Measurements from ENCODE around the gene USP6NL. TPM values are rescaled to one million over a fixed set of nuclear protein-coding genes. Genes with fewer than 3 reads are reported as not detected.

USP6NL gene
- polyA plus RNA-seq, 1 of the 3 experiments (the other 2 are of a cell fraction) = 8.9 TPM

DNA sequence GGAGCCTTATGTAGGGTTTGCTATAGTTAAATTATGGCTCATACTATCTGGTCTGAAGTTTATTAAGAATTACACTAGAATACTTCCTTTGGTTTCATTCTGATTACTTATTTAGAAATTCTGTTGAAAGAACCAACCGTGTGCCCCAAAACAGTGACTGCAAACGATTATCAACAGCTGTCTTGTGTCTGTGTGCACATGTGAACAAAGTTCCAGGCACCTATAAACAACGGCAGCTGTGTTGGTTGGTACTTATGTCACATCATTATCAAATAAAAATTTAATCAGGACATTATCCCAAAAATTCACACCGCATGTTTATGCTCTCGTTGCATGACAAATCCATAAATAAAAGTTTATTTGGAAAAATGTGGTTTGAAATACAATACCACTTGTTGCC, 80.6 kb downstream of the USP6NL start:
- Histone ChIP-seq H3K36me3 (replicated peaks in 1 of 2; ENCODE audit: control insufficient read depth in 1 of 2, insufficient read depth in 2 of 2, low read length in 1 of 2) (peaks cover 0 to 3% of the 10 kb centered on the region in 2 experiments), H3K9me2 (no peaks in the 10 kb centered on the region), H4K20me1 (ENCODE audit: insufficient read depth) (no peaks in the 10 kb centered on the region), H3K4me2 (no peak overlapping the region), H3K27ac (ENCODE audit: low read depth in 2 of 2, low read length in 1 of 2) (no peak overlapping the region; a peak in 1 of 4 replicates), H3K4me1 (ENCODE audit: control insufficient read depth in 1 of 2, insufficient read depth in 2 of 2, low read depth in 1 of 2, low read length in 1 of 2) (peaks cover 6 to 7% of the 10 kb centered on the region in 2 experiments; a peak in 3 of 4 replicates), H3F3A (replicated peaks; ENCODE audit: insufficient read depth) (no peaks in the 10 kb centered on the region), H3K9ac (no peak overlapping the region), H3K79me2 (ENCODE audit: insufficient read depth) (peaks cover 17% of the 10 kb centered on the region; the same call in 1 of the 2 replicates), H2AFZ (ENCODE audit: low read depth) (no peak overlapping the region), H3K27me3 (ENCODE audit: insufficient read depth) (no peaks in the 10 kb centered on the region), H3K4me3 (ENCODE audit: low read depth in 2 of 2, low read length in 1 of 2) (no peak overlapping the region), H3K9me3 (no peaks in the 10 kb centered on the region)
- no peak for DNase-seq
- CTCF ChIA-PET = interaction anchor here (1.6 kb wide), 1 partner anchor 227 kb away, joined by 4 read pairs; no protein-coding TSS in a partner anchor
- 92% methylated on average over 5 of the region's 5 CpGs for WGBS (ENCODE audit: low lambda C conversion rate)
- no peak for TF ChIP-seq RXRA (IDR thresholded peaks at IDR 0.05; ENCODE audit: borderline replicate concordance, low read depth)
- TF ChIP-seq NFIC (IDR thresholded peaks at IDR 0.05; ENCODE audit: borderline replicate concordance) = no peak
- TF ChIP-seq TAF1 (IDR thresholded peaks at IDR 0.05; ENCODE audit: borderline replicate concordance, low read depth, low read length) = no peak
- TF ChIP-seq, protein P1, sequence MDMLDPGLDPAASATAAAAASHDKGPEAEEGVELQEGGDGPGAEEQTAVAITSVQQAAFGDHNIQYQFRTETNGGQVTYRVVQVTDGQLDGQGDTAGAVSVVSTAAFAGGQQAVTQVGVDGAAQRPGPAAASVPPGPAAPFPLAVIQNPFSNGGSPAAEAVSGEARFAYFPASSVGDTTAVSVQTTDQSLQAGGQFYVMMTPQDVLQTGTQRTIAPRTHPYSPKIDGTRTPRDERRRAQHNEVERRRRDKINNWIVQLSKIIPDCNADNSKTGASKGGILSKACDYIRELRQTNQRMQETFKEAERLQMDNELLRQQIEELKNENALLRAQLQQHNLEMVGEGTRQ (IDR thresholded peaks at IDR 0.05; ENCODE audit: borderline replicate concordance, low read depth, low read length) = no peak
- TF ChIP-seq, protein P2, sequence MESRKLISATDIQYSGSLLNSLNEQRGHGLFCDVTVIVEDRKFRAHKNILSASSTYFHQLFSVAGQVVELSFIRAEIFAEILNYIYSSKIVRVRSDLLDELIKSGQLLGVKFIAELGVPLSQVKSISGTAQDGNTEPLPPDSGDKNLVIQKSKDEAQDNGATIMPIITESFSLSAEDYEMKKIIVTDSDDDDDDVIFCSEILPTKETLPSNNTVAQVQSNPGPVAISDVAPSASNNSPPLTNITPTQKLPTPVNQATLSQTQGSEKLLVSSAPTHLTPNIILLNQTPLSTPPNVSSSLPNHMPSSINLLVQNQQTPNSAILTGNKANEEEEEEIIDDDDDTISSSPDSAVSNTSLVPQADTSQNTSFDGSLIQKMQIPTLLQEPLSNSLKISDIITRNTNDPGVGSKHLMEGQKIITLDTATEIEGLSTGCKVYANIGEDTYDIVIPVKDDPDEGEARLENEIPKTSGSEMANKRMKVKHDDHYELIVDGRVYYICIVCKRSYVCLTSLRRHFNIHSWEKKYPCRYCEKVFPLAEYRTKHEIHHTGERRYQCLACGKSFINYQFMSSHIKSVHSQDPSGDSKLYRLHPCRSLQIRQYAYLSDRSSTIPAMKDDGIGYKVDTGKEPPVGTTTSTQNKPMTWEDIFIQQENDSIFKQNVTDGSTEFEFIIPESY (IDR thresholded peaks at IDR 0.05; ENCODE audit: borderline replicate concordance, low read depth) = no peak
- POLR2A ChIA-PET = no interaction called here

DNA sequence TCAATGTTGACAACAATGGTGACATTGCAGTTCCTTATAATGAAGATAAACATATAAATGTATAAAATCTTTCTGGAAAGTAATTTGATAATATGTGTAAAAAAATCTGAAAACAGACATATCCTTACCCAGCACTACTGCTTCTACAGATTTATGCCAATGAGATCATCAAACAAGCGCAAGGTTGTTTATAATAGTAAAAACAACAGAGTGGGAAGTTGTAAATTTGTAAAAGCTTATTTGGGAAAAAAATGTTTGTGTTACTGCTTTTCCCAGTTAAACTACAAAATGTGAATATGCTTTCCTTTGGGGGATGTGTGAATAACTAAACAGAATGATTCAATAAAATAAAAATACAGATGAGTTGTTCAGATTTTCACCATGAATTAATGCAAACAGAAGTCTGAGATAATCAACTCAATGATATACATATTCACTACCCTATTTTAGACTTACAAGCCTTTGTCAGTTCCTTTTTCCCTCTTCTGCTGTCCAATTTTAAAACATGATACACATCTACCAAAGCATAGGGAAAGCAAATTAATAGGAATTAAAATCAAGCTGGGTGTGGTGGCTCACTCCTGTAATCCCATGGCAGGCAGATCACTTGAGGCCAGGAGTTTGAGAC, 82.1 kb downstream of the USP6NL start:
- 94% methylated on average over 1 of the region's 1 CpG for WGBS (ENCODE audit: low lambda C conversion rate)
- peaks cover 6 to 7% of the 10 kb centered on the region in 2 experiments; a peak in 3 of 4 replicates for H3K4me1 ChIP-seq (ENCODE audit: control insufficient read depth in 1 of 2, insufficient read depth in 2 of 2, low read depth in 1 of 2, low read length in 1 of 2)
- H3K9ac ChIP-seq = no peak overlapping the region
- H4K20me1 ChIP-seq (ENCODE audit: insufficient read depth) = no peaks in the 10 kb centered on the region
- H3K4me2 ChIP-seq = no peak overlapping the region
- no peaks in the 10 kb centered on the region for H3K9me3 ChIP-seq
- TF ChIP-seq POLR2AphosphoS5 (IDR thresholded peaks at IDR 0.05; ENCODE audit: low read depth, low read length) = no peak
- no peak for TF ChIP-seq ELF1 (IDR thresholded peaks at IDR 0.05)
- TF ChIP-seq JUND (IDR thresholded peaks at IDR 0.05) = no peak
- TF ChIP-seq, protein P2 (IDR thresholded peaks at IDR 0.05; ENCODE audit: borderline replicate concordance, low read depth) = no peak
- no peak for TF ChIP-seq YY1 (IDR thresholded peaks at IDR 0.05; ENCODE audit: low read depth)
- TF ChIP-seq NFIC (IDR thresholded peaks at IDR 0.05; ENCODE audit: borderline replicate concordance) = no peak
- no peak for TF ChIP-seq GATA2 (CRISPR knock-in tag; IDR thresholded peaks at IDR 0.05)
- no peak for TF ChIP-seq RCOR1 (IDR thresholded peaks at IDR 0.05; ENCODE audit: low read length)
- no peak for TF ChIP-seq FOXM1 (IDR thresholded peaks at IDR 0.05; ENCODE audit: low read depth)
- no peak for TF ChIP-seq RXRA (IDR thresholded peaks at IDR 0.05; ENCODE audit: borderline replicate concordance, low read depth)
- TF ChIP-seq, protein P3, sequence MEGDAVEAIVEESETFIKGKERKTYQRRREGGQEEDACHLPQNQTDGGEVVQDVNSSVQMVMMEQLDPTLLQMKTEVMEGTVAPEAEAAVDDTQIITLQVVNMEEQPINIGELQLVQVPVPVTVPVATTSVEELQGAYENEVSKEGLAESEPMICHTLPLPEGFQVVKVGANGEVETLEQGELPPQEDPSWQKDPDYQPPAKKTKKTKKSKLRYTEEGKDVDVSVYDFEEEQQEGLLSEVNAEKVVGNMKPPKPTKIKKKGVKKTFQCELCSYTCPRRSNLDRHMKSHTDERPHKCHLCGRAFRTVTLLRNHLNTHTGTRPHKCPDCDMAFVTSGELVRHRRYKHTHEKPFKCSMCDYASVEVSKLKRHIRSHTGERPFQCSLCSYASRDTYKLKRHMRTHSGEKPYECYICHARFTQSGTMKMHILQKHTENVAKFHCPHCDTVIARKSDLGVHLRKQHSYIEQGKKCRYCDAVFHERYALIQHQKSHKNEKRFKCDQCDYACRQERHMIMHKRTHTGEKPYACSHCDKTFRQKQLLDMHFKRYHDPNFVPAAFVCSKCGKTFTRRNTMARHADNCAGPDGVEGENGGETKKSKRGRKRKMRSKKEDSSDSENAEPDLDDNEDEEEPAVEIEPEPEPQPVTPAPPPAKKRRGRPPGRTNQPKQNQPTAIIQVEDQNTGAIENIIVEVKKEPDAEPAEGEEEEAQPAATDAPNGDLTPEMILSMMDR (IDR thresholded peaks at IDR 0.05) = no peak
- no peak for TF ChIP-seq GABPA (IDR thresholded peaks at IDR 0.05; ENCODE audit: low read depth)
- no peak for TF ChIP-seq MAX (IDR thresholded peaks at IDR 0.05; ENCODE audit: low read depth)
- TF ChIP-seq RAD21 (IDR thresholded peaks at IDR 0.05; ENCODE audit: low read length) = no peak
- no peak for TF ChIP-seq TAF1 (IDR thresholded peaks at IDR 0.05; ENCODE audit: borderline replicate concordance, low read depth, low read length)
- no peak for TF ChIP-seq EP300 (IDR thresholded peaks at IDR 0.05; ENCODE audit: borderline replicate concordance in 1 of 2, low read depth in 1 of 2, low read length in 1 of 2)
- no peak for TF ChIP-seq SMC3 (IDR thresholded peaks at IDR 0.05; ENCODE audit: low read depth, low read length)
- TF ChIP-seq MXI1 (IDR thresholded peaks at IDR 0.05; ENCODE audit: low read depth, low read length) = no peak
- TF ChIP-seq TCF12 (IDR thresholded peaks at IDR 0.05) = no peak
- no peak overlapping the region for H2AFZ ChIP-seq (ENCODE audit: low read depth)
- H3F3A ChIP-seq (replicated peaks; ENCODE audit: insufficient read depth) = no peaks in the 10 kb centered on the region
- ChIA-PET POLR2A (no interaction called here), CTCF (interaction anchor here (0.6 to 0.7 kb wide), 2 partner anchors 34 to 228 kb away, joined by 3 read pairs; no protein-coding TSS in a partner anchor)
- H3K9me2 ChIP-seq = no peaks in the 10 kb centered on the region
- no peak overlapping the region for H3K27ac ChIP-seq (ENCODE audit: low read depth in 2 of 2, low read length in 1 of 2)
- no peak overlapping the region for H3K4me3 ChIP-seq (ENCODE audit: low read depth in 2 of 2, low read length in 1 of 2)
- peaks cover 0 to 3% of the 10 kb centered on the region in 2 experiments for H3K36me3 ChIP-seq (replicated peaks in 1 of 2; ENCODE audit: control insufficient read depth in 1 of 2, insufficient read depth in 2 of 2, low read length in 1 of 2)
- H3K79me2 ChIP-seq (ENCODE audit: insufficient read depth) = peaks cover 9% of the 10 kb centered on the region; the same call in 1 of the 2 replicates
- DNase-seq = no peak
- no peaks in the 10 kb centered on the region for H3K27me3 ChIP-seq (ENCODE audit: insufficient read depth)
